ENCODE data around the gene SLIT3. TPM values are rescaled to one million over a fixed set of nuclear protein-coding genes. Genes with fewer than 3 reads are reported as not detected.

The SLIT3 gene
- total and polyA plus RNA-seq, 10 of the 15 experiments (the other 5 are each of a cell fraction or from before 2014, with no cell fraction given): 0.05 TPM; not detected in 9

- Histone ChIP-seq H3K27me3 (replicated peaks in 1 of 2; ENCODE audit: control insufficient read depth in 2 of 2, insufficient read depth in 2 of 2, low read length in 1 of 2) (no peaks in the 10 kb centered on the region; a peak in 2 of 4 replicates), H3K79me2 (ENCODE audit: control insufficient read depth, insufficient read depth, low read length) (no peaks in the 10 kb centered on the region), H3K4me1 (ENCODE audit: control insufficient read depth, insufficient read depth, low read length) (no peaks in the 10 kb centered on the region), H3K36me3 (ENCODE audit: control insufficient read depth in 2 of 2, insufficient read depth in 2 of 2, low read length in 1 of 2) (no peaks in the 10 kb centered on the region), H3K9me3 (replicated peaks; ENCODE audit: control insufficient read depth, insufficient read depth, low read length) (no peaks in the 10 kb centered on the region), H3K4me3 (no peak overlapping the region), H4K20me1 (ENCODE audit: control insufficient read depth, insufficient read depth) (no peaks in the 10 kb centered on the region), H3K27ac (ENCODE audit: control insufficient read depth, insufficient read depth) (no peak overlapping the region), H2AFZ (ENCODE audit: control insufficient read depth, low read depth, low read length) (no peak overlapping the region), H3K9ac (ENCODE audit: control insufficient read depth, insufficient read depth, low read length) (no peak overlapping the region), H3K4me2 (ENCODE audit: control insufficient read depth, insufficient read depth) (no peak overlapping the region)
- in situ Hi-C loops (cut with MboI): no loop called here
- ChIA-PET POLR2A (no interaction called here), CTCF (no interaction called here), SMC1A (ENCODE audit: uncharacterized antibody, unreplicated experiment) (no interaction called here), RAD21 (ENCODE audit: unreplicated experiment) (no interaction called here)
- intact Hi-C loops (cut with micrococcal nuclease; ENCODE audit: unreplicated experiment): no loop called here
- 31% methylated on average over 7 of the region's 8 CpGs for WGBS (ENCODE audit: insufficient coverage, insufficient replicate concordance, low lambda C conversion rate, missing lambda C conversion rate)
- ATAC-seq (no peak), FAIRE-seq (no peak), DNase-seq (ENCODE audit: low read depth, low spot score) (no peak)
- no TSS peak for BruUV-seq (replicated peaks)
- TF ChIP-seq ZNF207 (IDR thresholded peaks at IDR 0.05; ENCODE audit: borderline replicate concordance) (no peak), IKZF2 (IDR thresholded peaks at IDR 0.05) (no peak), TAF1 (IDR thresholded peaks at IDR 0.05; ENCODE audit: borderline replicate concordance, low read depth, low read length) (no peak), ELK1 (IDR thresholded peaks at IDR 0.05; ENCODE audit: low read depth, low read length) (no peak), HDGF (IDR thresholded peaks at IDR 0.05) (no peak), ZNF592 (IDR thresholded peaks at IDR 0.05) (no peak), ZSCAN29 (IDR thresholded peaks at IDR 0.05) (no peak), E4F1 (IDR thresholded peaks at IDR 0.05; ENCODE audit: borderline replicate concordance, partially characterized antibody) (no peak), ZNF384 (IDR thresholded peaks at IDR 0.05; ENCODE audit: borderline replicate concordance, low read depth, low read length) (no peak), MEF2A (IDR thresholded peaks at IDR 0.05; ENCODE audit: insufficient read depth, low read depth, low read length) (no peak), GABPA (IDR thresholded peaks at IDR 0.05; ENCODE audit: low read depth) (no peak), IRF4 (IDR thresholded peaks at IDR 0.05; ENCODE audit: low read depth, low read length) (no peak), NFYA (IDR thresholded peaks at IDR 0.05; ENCODE audit: borderline replicate concordance, low read depth, low read length) (no peak), POU2F2 (IDR thresholded peaks at IDR 0.05; ENCODE audit: borderline replicate concordance, low read depth, low read length) (no peak), TCF7 (IDR thresholded peaks at IDR 0.05; ENCODE audit: borderline replicate concordance) (no peak)
- TF ChIP-seq, protein P1, sequence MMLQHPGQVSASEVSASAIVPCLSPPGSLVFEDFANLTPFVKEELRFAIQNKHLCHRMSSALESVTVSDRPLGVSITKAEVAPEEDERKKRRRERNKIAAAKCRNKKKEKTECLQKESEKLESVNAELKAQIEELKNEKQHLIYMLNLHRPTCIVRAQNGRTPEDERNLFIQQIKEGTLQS (IDR thresholded peaks at IDR 0.05; ENCODE audit: borderline replicate concordance, extremely low read depth, low read depth, low read length): no peak
These were observed 601.9 kb downstream of the SLIT3 start for GRCh38 chr5:168699002-168699401.
